PC-3 (cell line): ENCODE data around the gene TSHB. TPM values are rescaled to one million over a fixed set of nuclear protein-coding genes. Genes with fewer than 3 reads are reported as not detected.

Source experiments
- ATAC-seq: fragments of 200-7000 bp; cut with Tn5 transposase; 2 replicates; pipeline ENCODE4 v1.9.1; 2020; ENCODE audit warnings: mild to moderate bottlenecking, moderate library complexity
- BruUV-seq: library from RNA; stranded (reverse); fragments of 400-500 nt; replicated peaks from 2 replicates; lab custom pipeline; 2021; lab: Mats Ljungman, UMichigan
- CTCF ChIA-PET: fragments of 300-600 bp; sonication (Branson Sonifier 250); formaldehyde crosslinking; loops from one replicate; lab custom pipeline; 2022; ENCODE audit warnings: antibody characterized with exemption; lab: Charles Lee
- POLR2A ChIA-PET: fragments of 300-600 bp; sonication (Branson Sonifier 250); formaldehyde crosslinking; loops from one replicate; lab custom pipeline; 2022; ENCODE audit warnings: antibody characterized with exemption; ENCODE audit not compliant: unreplicated experiment; lab: Charles Lee
- DNase-seq: peaks from one replicate; pipeline ENCODE4 v3.0.0-alpha.2; 2015
- H2AFZ ChIP-seq: fragments of 300-600 bp; sonication (generic); 2 replicates; pipeline ENCODE4 v1.6.0; 2016; ENCODE audit warnings: antibody characterized with exemption, low read length
- H3F3A ChIP-seq: fragments of 300-600 bp; sonication (generic); one replicate; pipeline ENCODE4 v1.6.0; 2017; ENCODE audit warnings: antibody characterized with exemption, low read length, control low read depth, mild to moderate bottlenecking; ENCODE audit not compliant: unreplicated experiment
- H3K27ac ChIP-seq: fragments of 300-600 bp; sonication (generic); 2 replicates; pipeline ENCODE4 v1.5.1; 2016; ENCODE audit warnings: mild to moderate bottlenecking, low read length
- H3K27me3 ChIP-seq: fragments of 300-600 bp; sonication (generic); 2 replicates; pipeline ENCODE4 v1.6.1; 2016; ENCODE audit warnings: low read length, mixed read lengths
- H3K36me3 ChIP-seq: fragments of 300-600 bp; sonication (generic); 2 replicates; pipeline ENCODE4 v1.6.1; 2016; ENCODE audit warnings: low read depth, mixed run types, low read length, mixed read lengths
- H3K4me1 ChIP-seq: fragments of 300-600 bp; sonication (generic); 2 replicates; pipeline ENCODE4 v1.5.1; 2016; ENCODE audit warnings: low read length; ENCODE audit not compliant: insufficient read depth
- H3K4me2 ChIP-seq: fragments of 300-600 bp; sonication (generic); 2 replicates; pipeline ENCODE4 v1.6.0; 2016; ENCODE audit warnings: low read length
- H3K4me3 ChIP-seq: fragments of 300-600 bp; sonication (generic); 2 replicates; pipeline ENCODE4 v1.5.1; 2016; ENCODE audit warnings: mild to moderate bottlenecking, low read length, mixed read lengths
- H3K79me2 ChIP-seq: fragments of 300-600 bp; sonication (generic); 2 replicates; pipeline ENCODE4 v1.6.1; 2017; ENCODE audit warnings: low read length, mixed read lengths
- H3K9ac ChIP-seq: fragments of 300-600 bp; sonication (generic); 2 replicates; pipeline ENCODE4 v1.6.0; 2016; ENCODE audit warnings: mild to moderate bottlenecking, low read length
- H3K9me2 ChIP-seq: fragments of 300-600 bp; sonication (generic); replicated peaks from 2 replicates; pipeline ENCODE4 v1.6.1; 2016; ENCODE audit warnings: mixed run types, low read length, mixed read lengths
- H3K9me3 ChIP-seq: fragments of 300-600 bp; sonication (generic); 2 replicates; pipeline ENCODE4 v1.6.1; 2016; ENCODE audit warnings: low read length, mixed read lengths
- H4K20me1 ChIP-seq: fragments of 300-600 bp; sonication (generic); 2 replicates; pipeline ENCODE4 v1.6.1; 2016; ENCODE audit warnings: low read length, mixed read lengths
- EZH2 ChIP-seq: fragments of 300-600 bp; sonication (generic); IDR thresholded peaks from one replicate; pipeline ENCODE4 v1.6.1; 2017; ENCODE audit warnings: antibody characterized with exemption, mild to moderate bottlenecking, low read length; ENCODE audit not compliant: unreplicated experiment
- EZH2phosphoT487 ChIP-seq: fragments of 300-600 bp; sonication (generic); IDR thresholded peaks from 2 replicates; pipeline ENCODE4 v1.6.1; 2018; ENCODE audit warnings: mild to moderate bottlenecking, antibody characterized with exemption, low read length, borderline replicate concordance
- intact Hi-C: fragments of 100-400 bp; cut with micrococcal nuclease; formaldehyde crosslinking; loops from 2 replicates; pipeline ENCODE4 v1.9.0; 2023
- total RNA-seq: library from RNA; depleted of rRNA; stranded (reverse); fragments of >200 nt; gene quantifications from 2 replicates; pipeline ENCODE4 v1.2.3, GENCODE V29; 2014; rRNA removed
- TF ChIP-seq, protein P1 (sequence below): fragments of 300-600 bp; sonication (generic); conservative IDR thresholded peaks from 2 replicates; pipeline ENCODE4 v1.5.1; 2017; ENCODE audit warnings: antibody characterized with exemption, low read depth, mild to moderate bottlenecking, low read length

TSHB gene
- total RNA-seq, 1 experiment from 2014 or later = not detected

DNA sequence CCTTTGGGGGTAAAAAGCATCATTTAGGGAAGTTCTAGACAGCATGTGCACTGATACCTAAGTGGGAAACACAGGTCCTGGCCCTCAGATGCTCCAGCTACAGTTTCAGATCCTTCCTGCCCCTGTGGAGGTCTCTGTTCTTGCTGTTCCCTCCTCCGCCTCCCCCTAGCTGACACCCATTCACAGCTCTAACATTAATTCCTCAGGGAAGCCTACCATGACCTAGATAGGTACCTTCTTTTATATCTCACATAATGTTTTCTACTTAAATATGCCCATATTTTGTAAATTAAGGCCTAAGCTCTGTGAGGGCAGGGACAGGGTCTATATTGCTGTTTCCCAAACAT lies 48.3 kb downstream of the TSHB start:
- ChIA-PET POLR2A (no interaction called here), CTCF (no interaction called here)
- H3K4me2 ChIP-seq = no peak overlapping the region
- no peak overlapping the region for H3K4me3 ChIP-seq
- H3K79me2 ChIP-seq = no peaks in the 10 kb centered on the region
- H3K27me3 ChIP-seq = no peaks in the 10 kb centered on the region
- intact Hi-C loops = no loop called here
- H2AFZ ChIP-seq = no peak overlapping the region
- DNase-seq (no peak), ATAC-seq (no peak)
- H3K27ac ChIP-seq = no peak overlapping the region
- H3K9ac ChIP-seq = no peak overlapping the region
- TF ChIP-seq EZH2 (no peak), EZH2phosphoT487 (no peak)
- TF ChIP-seq, protein P1, sequence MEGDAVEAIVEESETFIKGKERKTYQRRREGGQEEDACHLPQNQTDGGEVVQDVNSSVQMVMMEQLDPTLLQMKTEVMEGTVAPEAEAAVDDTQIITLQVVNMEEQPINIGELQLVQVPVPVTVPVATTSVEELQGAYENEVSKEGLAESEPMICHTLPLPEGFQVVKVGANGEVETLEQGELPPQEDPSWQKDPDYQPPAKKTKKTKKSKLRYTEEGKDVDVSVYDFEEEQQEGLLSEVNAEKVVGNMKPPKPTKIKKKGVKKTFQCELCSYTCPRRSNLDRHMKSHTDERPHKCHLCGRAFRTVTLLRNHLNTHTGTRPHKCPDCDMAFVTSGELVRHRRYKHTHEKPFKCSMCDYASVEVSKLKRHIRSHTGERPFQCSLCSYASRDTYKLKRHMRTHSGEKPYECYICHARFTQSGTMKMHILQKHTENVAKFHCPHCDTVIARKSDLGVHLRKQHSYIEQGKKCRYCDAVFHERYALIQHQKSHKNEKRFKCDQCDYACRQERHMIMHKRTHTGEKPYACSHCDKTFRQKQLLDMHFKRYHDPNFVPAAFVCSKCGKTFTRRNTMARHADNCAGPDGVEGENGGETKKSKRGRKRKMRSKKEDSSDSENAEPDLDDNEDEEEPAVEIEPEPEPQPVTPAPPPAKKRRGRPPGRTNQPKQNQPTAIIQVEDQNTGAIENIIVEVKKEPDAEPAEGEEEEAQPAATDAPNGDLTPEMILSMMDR = no peak
- H3F3A ChIP-seq = no peaks in the 10 kb centered on the region
- H4K20me1 ChIP-seq = no peaks in the 10 kb centered on the region
- H3K4me1 ChIP-seq = no peaks in the 10 kb centered on the region
- BruUV-seq = no TSS peak
- H3K36me3 ChIP-seq = no peaks in the 10 kb centered on the region
- H3K9me2 ChIP-seq = no peaks in the 10 kb centered on the region
- H3K9me3 ChIP-seq = no peaks in the 10 kb centered on the region

GRCh38 chr1:115078708-115079107 lies 49.1 kb downstream of the TSHB start:
- no peaks in the 10 kb centered on the region for H3K9me2 ChIP-seq
- CTCF ChIA-PET = no interaction called here

DNA sequence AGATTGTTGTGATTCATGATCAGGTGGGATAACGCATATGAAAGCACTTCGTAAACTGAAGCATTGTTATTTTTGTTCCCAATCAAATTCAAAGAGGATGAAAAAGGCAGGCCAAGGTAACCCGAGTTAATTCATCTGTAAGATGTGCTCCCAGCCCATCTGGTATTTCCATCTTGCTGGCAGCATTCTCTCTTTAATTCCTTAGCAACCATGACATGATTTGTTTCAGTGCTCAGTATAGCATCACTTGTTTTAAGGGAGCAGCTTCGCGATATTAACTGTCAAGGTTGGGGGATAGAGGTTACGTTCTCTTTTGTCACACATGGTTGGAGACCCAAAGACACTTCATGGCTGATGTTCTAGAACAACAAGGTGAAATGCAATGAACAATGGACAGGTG lies 53.3 kb downstream of the TSHB start:
- intact Hi-C loops = no loop called here
- H3K9me3 ChIP-seq = no peaks in the 10 kb centered on the region
- POLR2A ChIA-PET = no interaction called here
- TF ChIP-seq EZH2 (no peak), EZH2phosphoT487 (no peak)
- TF ChIP-seq, protein P1 = no peak
- H3K4me1 ChIP-seq = no peaks in the 10 kb centered on the region
- no peak overlapping the region for H3K27ac ChIP-seq
- no peak overlapping the region for H3K4me2 ChIP-seq
- no peaks in the 10 kb centered on the region for H3K36me3 ChIP-seq
- ATAC-seq (no peak), DNase-seq (no peak)
- BruUV-seq = no TSS peak
- no peaks in the 10 kb centered on the region for H3K9me2 ChIP-seq
- no peak overlapping the region for H2AFZ ChIP-seq
- no peaks in the 10 kb centered on the region for H3F3A ChIP-seq
- H3K79me2 ChIP-seq = no peaks in the 10 kb centered on the region
- CTCF ChIA-PET = no interaction called here
- no peak overlapping the region for H3K9ac ChIP-seq
- no peaks in the 10 kb centered on the region for H4K20me1 ChIP-seq
- no peaks in the 10 kb centered on the region for H3K27me3 ChIP-seq
- H3K4me3 ChIP-seq = no peak overlapping the region

More at GRCh38 chr1:115078708-115079107, 49.1 kb downstream of the TSHB start:
- no peaks in the 10 kb centered on the region for H3K4me1 ChIP-seq
- H4K20me1 ChIP-seq = no peaks in the 10 kb centered on the region
- H3K36me3 ChIP-seq = no peaks in the 10 kb centered on the region
- intact Hi-C loops = no loop called here
- H3K27me3 ChIP-seq = no peaks in the 10 kb centered on the region
- H3K4me3 ChIP-seq = no peak overlapping the region
- no peak overlapping the region for H3K27ac ChIP-seq
- no peaks in the 10 kb centered on the region for H3K9me3 ChIP-seq
- no TSS peak for BruUV-seq
- no peaks in the 10 kb centered on the region for H3K79me2 ChIP-seq
- no peak overlapping the region for H3K4me2 ChIP-seq
- no peak overlapping the region for H2AFZ ChIP-seq
- POLR2A ChIA-PET = no interaction called here
- no peak for ATAC-seq
- TF ChIP-seq EZH2phosphoT487 (no peak), EZH2 (no peak)
- TF ChIP-seq, protein P1 = no peak
- no peaks in the 10 kb centered on the region for H3F3A ChIP-seq
- no peak for DNase-seq
- H3K9ac ChIP-seq = no peak overlapping the region

Other genes starting within 250 kb of the TSHB start
- 104 and 136 TPM in 2 replicates for gene SIKE1, start 249.1 kb upstream of the TSHB start, total RNA-seq
- not detected in 2 replicates for gene SYCP1, start 175.0 kb upstream of the TSHB start, total RNA-seq
- 1.3 and 1.7 TPM in 2 replicates for gene TSPAN2, start 59.7 kb downstream of the TSHB start, total RNA-seq